HFFc6 (cell line): ENCODE measurements around the gene AAR2. TPM values are rescaled to one million over a fixed set of nuclear protein-coding genes. Genes with fewer than 3 reads are reported as not detected.
A peak's percentile ranks its signal among the peaks of the same experiment; 100 is the strongest.

ENCODE experiments used
- DNase-seq: peaks from one replicate; pipeline ENCODE4 v3.0.0-alpha.2; 2018
- H3K27ac Mint-ChIP-seq: 2 replicates; pipeline ENCODE4 v1.8.0; 2020; ENCODE audit warnings: mild to moderate bottlenecking, mixed read lengths
- H3K27me3 Mint-ChIP-seq: 2 replicates; pipeline ENCODE4 v1.8.0; 2021; ENCODE audit warnings: mild to moderate bottlenecking, moderate library complexity, mixed read lengths; ENCODE audit not compliant: insufficient read depth
- H3K36me3 Mint-ChIP-seq: 2 replicates; pipeline ENCODE4 v1.8.0; 2021; ENCODE audit warnings: low read depth, mixed read lengths
- H3K4me1 Mint-ChIP-seq: 2 replicates; pipeline ENCODE4 v1.8.0; 2020; ENCODE audit warnings: low read depth, mixed read lengths
- H3K4me3 Mint-ChIP-seq: 2 replicates; pipeline ENCODE4 v1.8.0; 2020; ENCODE audit warnings: mild to moderate bottlenecking, moderate library complexity, mixed read lengths
- H3K9me3 Mint-ChIP-seq: 2 replicates; pipeline ENCODE4 v1.8.0; 2020; ENCODE audit warnings: mild to moderate bottlenecking, mixed read lengths
- total RNA-seq, 6 experiments: library from RNA; stranded (reverse); fragmentation: NEBNext Ultra II Directional; extraction: Animal tissue kit (Norgen Biotek cat#: 25700); gene quantifications; 2 replicates in 1 of 6; 3 replicates in 5 of 6; pipeline ENCODE4 v1.2.3, GENCODE V29; 2021
- TF ChIP-seq, protein P1 (sequence below): fragments of 200-600 bp; sonication (generic); IDR thresholded peaks from 2 replicates; pipeline ENCODE4 v1.5.0; 2021; ENCODE audit warnings: antibody characterized with exemption, mild to moderate bottlenecking

Gene AAR2
- total RNA-seq, 6 experiments from 2014 or later = 20.4 to 25.9 (median 23.7) TPM

DNA sequence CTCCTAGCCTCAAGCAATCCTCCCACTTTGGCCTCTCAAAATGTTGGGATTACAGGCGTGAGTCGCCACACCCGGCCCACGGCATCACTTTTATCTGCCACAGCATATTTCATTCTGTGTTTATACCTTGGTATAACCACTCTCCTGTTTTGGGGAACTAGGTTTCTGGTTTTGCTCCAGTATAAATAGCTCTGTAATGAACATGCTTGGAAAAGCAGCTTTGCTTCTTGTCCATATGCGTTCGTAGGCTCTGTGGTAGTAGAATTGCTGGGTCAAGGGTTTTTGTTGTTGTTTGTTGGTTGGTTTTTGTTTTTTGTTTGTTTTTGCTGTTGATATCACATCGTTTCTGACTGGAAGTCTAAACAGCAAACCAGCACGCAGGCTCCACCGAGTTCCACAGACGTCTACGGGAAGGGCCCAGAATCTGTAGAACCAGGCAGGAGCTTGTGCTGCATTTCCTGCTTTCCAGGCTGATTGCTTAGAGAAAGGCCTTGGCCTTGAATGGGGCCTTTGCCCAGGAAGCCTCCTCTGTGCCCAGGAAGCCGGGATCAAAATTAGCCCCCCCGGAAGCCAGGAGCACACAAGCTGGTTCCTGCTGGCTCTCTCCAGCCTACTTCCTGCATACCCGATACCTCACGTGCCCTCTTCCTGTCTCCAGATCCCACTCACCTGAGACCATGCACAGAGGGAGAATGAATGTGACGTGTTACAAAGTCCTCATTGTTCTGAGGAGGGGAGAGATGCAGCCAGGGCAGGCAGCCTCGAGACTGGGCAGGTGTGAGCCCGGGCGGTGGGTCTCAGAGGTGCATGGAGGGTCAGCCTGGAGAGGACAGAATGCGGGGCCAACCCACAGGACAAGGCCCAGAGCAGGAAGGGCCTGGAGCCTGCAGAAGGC is 34.7 kb downstream of the AAR2 start:
- DNase-seq = no peak
- Mint-ChIP-seq H3K36me3 (no peaks in the 10 kb centered on the region), H3K9me3 (no peaks in the 10 kb centered on the region), H3K4me3 (no peak overlapping the region), H3K27ac (no peak overlapping the region), H3K4me1 (no peaks in the 10 kb centered on the region), H3K27me3 (peaks cover 39% of the 10 kb centered on the region)
- TF ChIP-seq, protein P1, sequence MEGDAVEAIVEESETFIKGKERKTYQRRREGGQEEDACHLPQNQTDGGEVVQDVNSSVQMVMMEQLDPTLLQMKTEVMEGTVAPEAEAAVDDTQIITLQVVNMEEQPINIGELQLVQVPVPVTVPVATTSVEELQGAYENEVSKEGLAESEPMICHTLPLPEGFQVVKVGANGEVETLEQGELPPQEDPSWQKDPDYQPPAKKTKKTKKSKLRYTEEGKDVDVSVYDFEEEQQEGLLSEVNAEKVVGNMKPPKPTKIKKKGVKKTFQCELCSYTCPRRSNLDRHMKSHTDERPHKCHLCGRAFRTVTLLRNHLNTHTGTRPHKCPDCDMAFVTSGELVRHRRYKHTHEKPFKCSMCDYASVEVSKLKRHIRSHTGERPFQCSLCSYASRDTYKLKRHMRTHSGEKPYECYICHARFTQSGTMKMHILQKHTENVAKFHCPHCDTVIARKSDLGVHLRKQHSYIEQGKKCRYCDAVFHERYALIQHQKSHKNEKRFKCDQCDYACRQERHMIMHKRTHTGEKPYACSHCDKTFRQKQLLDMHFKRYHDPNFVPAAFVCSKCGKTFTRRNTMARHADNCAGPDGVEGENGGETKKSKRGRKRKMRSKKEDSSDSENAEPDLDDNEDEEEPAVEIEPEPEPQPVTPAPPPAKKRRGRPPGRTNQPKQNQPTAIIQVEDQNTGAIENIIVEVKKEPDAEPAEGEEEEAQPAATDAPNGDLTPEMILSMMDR = no peak

DNA sequence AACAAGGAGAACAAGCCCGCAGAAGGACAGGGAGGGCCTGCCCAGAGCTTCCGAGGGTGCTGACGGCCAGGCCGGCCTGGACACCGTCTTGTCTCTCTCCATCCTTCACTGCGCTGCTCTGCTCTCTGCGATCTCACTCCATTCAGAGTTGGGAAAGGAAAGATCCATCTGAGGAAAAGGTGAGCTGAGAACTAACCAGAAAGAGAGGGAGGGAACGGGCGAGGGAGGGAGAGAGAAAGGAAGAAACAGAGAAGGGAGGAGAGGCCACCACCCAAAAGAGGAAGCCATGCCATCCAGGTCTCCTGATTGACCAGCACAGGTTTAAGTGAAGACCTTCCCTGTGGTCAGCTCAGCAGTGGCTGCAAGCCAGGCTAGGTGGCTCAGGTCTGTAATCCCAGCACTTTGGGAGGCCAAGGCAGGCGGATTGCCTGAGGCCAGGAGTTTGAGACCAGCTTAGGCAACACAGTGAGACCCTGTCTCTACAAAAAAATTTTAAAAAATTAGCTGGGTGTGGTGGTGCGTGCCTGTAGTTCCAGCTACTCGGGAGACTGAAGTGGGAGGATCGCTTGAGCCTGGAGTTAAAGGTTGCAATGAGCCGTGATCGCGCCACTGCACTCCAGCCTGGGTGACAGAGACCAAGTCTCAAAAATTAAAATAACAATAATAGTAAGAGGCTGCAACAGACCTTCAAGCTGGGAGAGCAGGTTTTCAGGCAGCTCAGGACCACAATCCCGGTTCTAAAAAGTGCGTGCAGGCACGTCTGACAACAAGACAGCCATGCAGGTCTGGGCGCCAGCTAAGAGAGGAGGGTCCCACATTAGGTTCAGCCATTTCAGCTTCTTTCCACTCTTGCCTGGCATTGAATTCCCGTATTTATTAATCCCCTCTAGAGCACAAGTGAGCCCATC is 35.6 kb downstream of the AAR2 start:
- Mint-ChIP-seq H3K36me3 (no peaks in the 10 kb centered on the region), H3K27me3 (peaks cover 36% of the 10 kb centered on the region), H3K27ac (no peak overlapping the region), H3K4me1 (no peaks in the 10 kb centered on the region), H3K4me3 (no peak overlapping the region), H3K9me3 (no peaks in the 10 kb centered on the region)
- TF ChIP-seq, protein P1 = no peak
- no peak for DNase-seq

DNA sequence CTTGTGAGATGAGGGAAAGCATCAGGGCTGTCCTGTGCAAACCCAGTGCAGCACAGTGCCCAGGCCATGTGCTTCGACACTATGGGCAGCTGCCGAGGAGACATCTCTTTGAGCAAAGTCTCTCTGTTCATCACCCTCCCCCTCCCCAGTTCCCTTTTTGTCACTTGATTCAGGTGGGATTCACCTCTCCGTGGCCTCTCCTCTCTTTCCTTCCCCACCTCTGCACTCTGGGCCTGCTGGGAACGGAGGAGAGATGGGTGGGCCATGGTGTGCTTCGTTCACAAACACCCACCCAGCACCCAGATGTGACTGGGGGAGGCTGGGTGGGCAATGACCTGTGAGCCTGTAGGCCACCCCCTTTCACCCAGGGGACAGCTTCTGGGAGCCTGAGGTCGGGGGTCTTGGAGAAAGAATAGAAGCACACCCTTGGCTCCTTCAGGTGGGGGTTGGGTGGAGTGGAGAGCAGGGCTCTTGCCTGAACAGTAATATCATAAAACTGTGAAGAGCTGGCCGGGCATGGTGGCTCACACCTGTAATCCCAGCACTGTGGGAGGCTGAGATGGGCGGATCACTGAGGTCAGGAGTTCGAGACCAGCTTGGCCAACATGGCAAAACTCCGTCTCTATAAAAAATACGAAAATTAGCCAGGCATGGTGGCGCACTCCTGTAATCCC is 36.4 kb downstream of the AAR2 start:
- DNase-seq = no peak
- Mint-ChIP-seq H3K4me3 (no peak overlapping the region), H3K27ac (no peak overlapping the region), H3K4me1 (no peaks in the 10 kb centered on the region), H3K36me3 (no peaks in the 10 kb centered on the region), H3K27me3 (peaks cover 44% of the 10 kb centered on the region), H3K9me3 (no peaks in the 10 kb centered on the region)
- TF ChIP-seq, protein P1 = no peak

DNA sequence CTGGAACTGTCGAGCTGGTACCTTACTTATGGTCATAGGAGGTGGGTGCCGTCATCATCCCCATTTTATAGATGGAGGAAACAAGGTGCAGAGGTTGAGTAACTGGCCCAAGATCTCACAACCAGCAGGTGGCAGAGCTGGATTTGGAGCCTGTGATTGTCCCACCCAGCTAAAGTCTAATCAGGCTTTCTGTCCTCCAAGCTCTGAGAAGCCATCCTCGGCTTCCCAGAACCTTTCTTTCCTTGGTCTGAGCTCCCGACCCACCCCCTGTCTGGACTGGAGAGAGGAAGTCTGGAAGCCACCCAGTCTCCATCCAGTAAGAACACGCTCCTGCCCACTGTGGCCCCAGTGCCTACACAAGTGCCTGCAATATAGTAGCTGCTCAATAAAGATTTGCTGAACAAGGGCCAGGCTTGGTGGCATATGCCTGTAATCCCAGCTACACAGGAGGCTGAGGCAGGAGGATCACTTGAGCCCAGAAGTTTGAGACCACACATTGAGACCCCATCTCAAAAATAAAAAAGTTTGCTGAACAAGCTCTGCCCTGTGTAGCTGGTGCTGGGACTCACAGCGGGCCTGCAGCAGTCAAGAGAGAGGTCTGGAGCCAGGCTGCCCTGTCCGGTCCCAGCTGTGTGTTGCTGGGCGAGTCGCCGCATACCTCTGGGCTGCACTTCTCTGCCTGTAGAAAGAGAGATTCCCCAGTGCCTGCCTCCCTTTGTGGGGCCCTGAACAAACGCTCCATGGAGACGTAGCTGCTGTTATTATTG is 37.3 kb downstream of the AAR2 start:
- Mint-ChIP-seq H3K4me3 (no peak overlapping the region), H3K36me3 (no peaks in the 10 kb centered on the region), H3K9me3 (no peaks in the 10 kb centered on the region), H3K4me1 (no peaks in the 10 kb centered on the region), H3K27me3 (peaks cover 46% of the 10 kb centered on the region), H3K27ac (no peak overlapping the region)
- TF ChIP-seq, protein P1 = peak; percentile 72
- peak; percentile 17 for DNase-seq
